Stomach (tissue), 9 donors: Measurements from ENCODE around the gene ARHGAP26. TPM values are rescaled to one million over a fixed set of nuclear protein-coding genes. Genes with fewer than 3 reads are reported as not detected.
A peak's percentile ranks its signal among the peaks of the same experiment; 100 is the strongest.

Experiments
- DNase-seq, 2 donors: peaks; one replicate each; pipeline versions ENCODE4 v3.0.0 to v3.0.0-alpha.2; 2013 to 2019
- H3K27ac ChIP-seq, 5 donors: fragments of 200-600 bp in 4 of 5; sonication (generic) in 4 of 5; one replicate each; pipeline ENCODE4 v1.5.1; 2013 to 2019; ENCODE audit warnings: mild to moderate bottlenecking in 1 of 5, moderate library complexity in 1 of 5
- H3K27me3 ChIP-seq, 3 donors: fragments of 200-600 bp; sonication (generic); one replicate each; pipeline ENCODE4 v1.5.1; 2017 to 2019; ENCODE audit warnings: mixed run types in 1 of 3
- H3K36me3 ChIP-seq, 4 donors: fragments of 200-600 bp; sonication (generic); 1 replicate in 3 of 4; 2 replicates in 1 of 4; pipeline ENCODE4 v1.5.1; 2016 to 2019
- H3K4me1 ChIP-seq, 4 donors: fragments of 200-600 bp; sonication (generic); one replicate each; pipeline ENCODE4 v1.5.1; 2016 to 2019
- H3K4me3 ChIP-seq, 4 donors: fragments of 200-600 bp; sonication (generic) in 3 of 4; one replicate each; pipeline ENCODE4 v1.5.1; 2016 to 2019; ENCODE audit warnings: mild to moderate bottlenecking in 1 of 4
- H3K9me3 ChIP-seq, 4 donors: fragments of 200-600 bp; sonication (generic); one replicate each; pipeline ENCODE4 v1.5.1; 2016 to 2019
- CTCF ChIP-seq, 7 experiments: fragments of 450-650 bp in 4 of 7; fragments of 200-600 bp in 3 of 7; sonication (generic) in 3 of 7; IDR thresholded peaks; one replicate each; pipeline ENCODE4 v1.5.1; 2016 to 2019; ENCODE audit warnings: antibody characterized with exemption in 7 of 7, control low read depth in 2 of 7, mild to moderate bottlenecking in 1 of 7
- EP300 ChIP-seq: sonication (generic); formaldehyde crosslinking; IDR thresholded peaks from one replicate; pipeline ENCODE4 v1.6.1; 2017; ENCODE audit warnings: antibody characterized with exemption
- POLR2A ChIP-seq, 4 donors: fragments of 450-650 bp; IDR thresholded peaks; one replicate each; pipeline ENCODE4 v1.6.1; 2016; ENCODE audit warnings: antibody characterized with exemption in 4 of 4, control low read depth in 2 of 4, mild to moderate bottlenecking in 1 of 4, moderate library complexity in 1 of 4
- POLR2AphosphoS5 ChIP-seq, 3 donors: sonication (generic); formaldehyde crosslinking; IDR thresholded peaks; one replicate each; pipeline ENCODE4 v1.6.1; 2016; ENCODE audit warnings: antibody characterized with exemption in 3 of 3
- WGBS, 5 donors: extraction: QIAGEN DNeasy Blood & Tissue Kit in 3 of 5; methylation state at CpG; one replicate each; pipeline versions ENCODE4 v1.1.5 to v1.1.7; 2013 to 2018; 5-methylcytosine and 5-hydroxymethylcytosine counted together
- intact Hi-C: fragments of 100-400 bp; cut with DNase I; formaldehyde crosslinking; loops from one replicate; pipeline ENCODE4 v1.15.1; 2023; ENCODE audit warnings: low total_unique reads
- polyA plus RNA-seq, 3 donors: library from polyadenylated mRNA; stranded (reverse); fragments of 200-250 nt; gene quantifications; one replicate each; pipeline ENCODE4 v1.2.3, GENCODE V29; 2013
- total RNA-seq, 5 donors: library from RNA; depleted of rRNA; stranded (reverse); fragments of >200 nt; gene quantifications; one replicate each; pipeline versions ENCODE4 v1.1.0 to v1.2.3, GENCODE V29; 2014 to 2016
- donor health status: healthy with polysubstance abuse.
- donor health status: Bipolar disorder and iron deficiency.
- donor health status: healthy.

Gene ARHGAP26
- total and polyA plus RNA-seq, 8 donors = 4.0 to 115 (median 34.1) TPM

GRCh38 chr5:142722896-142723295 is 47.3 kb upstream of the ARHGAP26 start:
- Histone ChIP-seq H3K9me3 (no peaks in the 10 kb centered on the region), H3K4me1 (peaks cover 0 to 18% (median 15%) of the 10 kb centered on the region in 4 donors), H3K4me3 (no peak overlapping the region), H3K27ac (no peak overlapping the region), H3K27me3 (peaks cover 0 to 3% (median 0%) of the 10 kb centered on the region in 3 donors), H3K36me3 (no peaks in the 10 kb centered on the region)
- DNase-seq = no peak
- no peak for TF ChIP-seq EP300
- no peak for TF ChIP-seq POLR2AphosphoS5 (IDR thresholded peaks at IDR 0.05)
- TF ChIP-seq POLR2A (IDR thresholded peaks at IDR 0.05) = no peak
- TF ChIP-seq CTCF (IDR thresholded peaks at IDR 0.05) = no peak
- WGBS, 5 donors = 74 to 87% (median 80%) methylated on average over 4 of the region's 4 CpGs
- intact Hi-C loops = no loop called here

DNA sequence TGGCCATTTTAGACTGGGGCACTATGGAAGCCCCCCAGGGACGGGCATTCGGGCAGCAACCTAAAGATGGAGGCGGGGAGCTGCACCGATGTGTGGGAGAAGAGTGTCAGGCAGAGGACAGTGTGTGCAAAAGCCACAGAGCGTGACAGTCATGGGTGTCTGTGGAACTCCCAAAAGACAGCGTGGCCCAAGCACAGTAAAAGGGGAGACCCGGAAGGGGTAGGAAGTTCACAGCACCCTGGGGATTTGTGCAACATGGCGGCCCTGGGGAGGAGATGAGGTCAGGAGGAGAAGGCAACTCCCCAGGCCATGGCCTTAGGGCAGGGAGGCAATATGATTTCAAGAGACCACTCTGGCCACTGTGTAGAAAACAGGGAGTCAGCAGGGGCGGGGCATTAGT is 45.4 kb upstream of the ARHGAP26 start:
- no peaks in the 10 kb centered on the region for H3K36me3 ChIP-seq
- H3K27me3 ChIP-seq = peaks cover 0 to 3% (median 0%) of the 10 kb centered on the region in 3 donors
- no peak overlapping the region for H3K27ac ChIP-seq
- DNase-seq = no peak
- peaks cover 0 to 17% (median 15%) of the 10 kb centered on the region in 4 donors for H3K4me1 ChIP-seq
- intact Hi-C loops = no loop called here
- TF ChIP-seq POLR2AphosphoS5 (IDR thresholded peaks at IDR 0.05) (no peak), CTCF (IDR thresholded peaks at IDR 0.05) (no peak), EP300 (no peak), POLR2A (IDR thresholded peaks at IDR 0.05) (no peak)
- H3K9me3 ChIP-seq = no peaks in the 10 kb centered on the region
- H3K4me3 ChIP-seq = no peak overlapping the region
- WGBS, 5 donors = 89 to 95% (median 91%) methylated on average over 9 of the region's 9 CpGs

DNA sequence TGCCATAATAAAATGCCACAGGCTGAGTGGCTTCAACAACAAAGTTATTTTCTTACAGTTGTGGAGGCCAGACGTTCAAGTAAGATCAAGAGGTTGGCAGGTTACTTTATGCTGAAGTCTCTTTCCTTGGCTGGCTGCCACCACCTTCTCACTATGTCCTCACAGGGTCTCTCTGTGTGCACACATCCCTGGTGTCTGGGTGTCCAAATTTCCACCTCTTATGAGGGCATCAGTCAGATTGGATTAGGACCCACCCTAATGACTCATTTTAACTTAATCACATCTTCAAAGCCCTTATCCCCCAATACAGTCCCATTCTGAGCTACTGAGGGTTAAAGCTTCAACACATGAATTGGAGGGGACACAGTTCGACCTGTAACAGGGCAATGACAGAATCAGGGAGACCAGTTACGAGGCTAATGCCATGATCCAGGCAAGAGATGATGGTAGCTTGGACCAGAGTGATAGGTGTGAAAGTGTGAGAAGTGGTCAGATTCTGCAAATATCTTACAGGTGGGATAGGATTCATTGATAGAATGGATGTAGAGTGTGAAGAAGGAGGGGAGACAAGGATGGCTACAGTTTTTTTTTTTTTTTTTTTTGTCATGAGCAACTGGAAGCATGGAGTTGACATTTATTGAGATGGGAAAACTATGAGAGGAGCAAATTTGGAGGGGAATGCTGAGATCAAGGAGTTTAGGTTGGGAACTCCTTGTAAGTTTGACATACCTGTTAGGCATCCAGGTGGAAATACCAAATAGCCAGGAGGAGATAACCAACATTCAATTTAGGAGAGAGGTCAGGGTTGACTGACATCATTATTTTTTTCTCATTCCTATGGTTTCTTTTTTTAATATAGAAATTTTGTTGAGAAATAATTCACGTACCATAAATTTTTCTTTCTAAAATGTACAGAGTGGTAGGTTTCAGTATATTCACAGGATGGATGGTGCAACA is 44.7 kb upstream of the ARHGAP26 start:
- no peak overlapping the region for H3K27ac ChIP-seq
- no peaks in the 10 kb centered on the region for H3K36me3 ChIP-seq
- 76 to 82% (median 78%) methylated on average over 4 of the region's 4 CpGs for WGBS, 5 donors
- DNase-seq = no peak
- no peak for TF ChIP-seq CTCF (IDR thresholded peaks at IDR 0.05)
- no peak for TF ChIP-seq EP300
- TF ChIP-seq POLR2AphosphoS5 (IDR thresholded peaks at IDR 0.05) = no peak
- no peak for TF ChIP-seq POLR2A (IDR thresholded peaks at IDR 0.05)
- intact Hi-C loops = no loop called here
- no peaks in the 10 kb centered on the region for H3K9me3 ChIP-seq
- no peak overlapping the region for H3K4me3 ChIP-seq
- peaks cover 0 to 10% (median 8%) of the 10 kb centered on the region in 4 donors for H3K4me1 ChIP-seq
- H3K27me3 ChIP-seq = peaks cover 0 to 3% (median 0%) of the 10 kb centered on the region in 3 donors

- 69 to 79% (median 73%) methylated on average over 2 of the region's 2 CpGs for WGBS, 5 donors
- TF ChIP-seq POLR2AphosphoS5 (IDR thresholded peaks at IDR 0.05) = no peak
- Histone ChIP-seq H3K4me3 (no peak overlapping the region), H3K27me3 (peaks cover 0 to 3% (median 0%) of the 10 kb centered on the region in 3 donors), H3K4me1 (peaks cover 0 to 3% (median under 1%) of the 10 kb centered on the region in 4 donors), H3K27ac (no peak overlapping the region), H3K36me3 (no peaks in the 10 kb centered on the region), H3K9me3 (no peaks in the 10 kb centered on the region)
- DNase-seq = peak in 1 of 2 donors; percentile 56
- intact Hi-C loops = no loop called here
Observed at GRCh38 chr5:142726188-142726731, 43.9 kb upstream of the ARHGAP26 start.
